IPS-NIHi7 (cell line): ENCODE measurements around the gene PLXNA4.

Experiments used
- DNase-seq: peaks from one replicate; pipeline ENCODE4 v3.0.0; 2012; ENCODE audit warnings: mixed read lengths; ENCODE audit errors: extremely low spot score

Gene PLXNA4

DNA sequence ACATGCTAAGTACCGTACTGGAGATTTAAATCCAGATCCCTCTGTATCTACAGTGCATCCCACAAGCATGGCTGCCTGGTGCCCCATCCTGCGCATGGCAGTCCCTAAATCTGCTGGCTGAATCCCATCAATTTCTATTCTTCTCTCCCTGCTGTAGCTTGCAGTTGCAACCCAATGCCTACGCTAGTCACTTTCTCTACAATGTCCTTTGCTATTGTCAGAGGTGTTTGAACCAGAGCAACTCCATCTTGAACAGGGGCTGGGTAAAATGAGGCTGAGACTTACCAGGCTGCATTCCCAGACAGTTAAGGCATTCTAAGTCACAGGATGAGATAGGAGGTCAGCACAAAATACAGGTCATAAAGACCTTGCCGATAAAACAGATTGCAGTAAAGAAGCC, 461.2 kb downstream of the PLXNA4 start:
- no peak for DNase-seq

DNA sequence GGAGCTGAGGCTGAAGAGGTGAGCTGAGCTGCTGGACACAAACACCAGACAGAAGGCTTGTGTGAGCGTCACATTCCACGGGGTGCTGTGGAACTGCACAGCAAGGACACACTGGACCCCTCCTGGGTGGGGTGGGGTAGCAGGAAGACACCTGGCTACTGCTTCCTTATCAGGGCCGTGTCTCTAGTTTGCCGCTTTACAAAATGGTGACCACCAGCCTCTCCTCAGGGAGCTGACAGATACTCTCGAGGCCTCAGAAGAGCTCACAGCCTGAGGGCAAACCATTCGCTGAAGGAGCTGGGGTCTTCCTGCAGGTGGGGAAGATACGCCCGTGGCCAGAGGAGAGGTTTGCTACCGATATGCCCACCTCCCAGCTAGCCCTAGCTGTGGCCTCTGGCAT, 461.9 kb downstream of the PLXNA4 start:
- no peak for DNase-seq

DNA sequence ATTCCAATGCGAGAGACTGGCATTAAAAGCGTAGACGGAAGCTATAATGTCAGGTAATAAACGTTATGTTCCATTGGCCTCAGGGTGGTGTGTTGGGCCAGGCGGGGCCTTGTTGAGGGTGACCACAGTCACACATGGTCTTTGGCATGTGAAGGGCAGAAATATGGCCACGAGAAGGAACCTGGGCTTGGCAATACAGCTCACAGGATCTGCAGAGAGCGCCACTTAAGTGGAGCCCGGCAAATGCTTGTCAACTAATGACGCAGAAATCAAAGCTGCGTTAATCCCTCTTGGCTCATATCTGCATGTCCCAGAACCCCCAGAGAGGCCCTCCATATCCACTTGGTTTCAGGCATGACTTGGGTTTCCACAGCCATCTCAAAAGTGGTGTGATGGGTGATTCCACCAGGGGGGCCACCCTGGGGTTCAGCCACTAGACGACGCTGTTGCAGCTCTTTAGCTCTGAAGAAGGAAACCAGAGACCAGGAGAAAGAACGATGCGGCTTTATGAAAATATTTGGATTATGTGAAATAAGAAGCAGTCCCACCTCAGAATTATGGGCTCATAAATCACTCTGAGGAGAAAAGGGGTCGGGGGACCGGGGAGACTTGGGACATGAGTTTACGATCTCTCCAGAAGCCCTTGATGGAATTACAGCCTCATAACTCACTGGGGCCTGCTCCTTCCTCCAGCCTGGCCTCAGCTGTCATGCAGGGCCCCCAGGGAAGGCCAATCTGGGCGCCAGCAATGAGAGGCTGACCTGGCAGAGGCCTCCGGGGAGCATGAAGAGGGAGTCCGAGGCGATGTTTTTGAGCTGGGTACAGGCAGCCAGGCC, 462.5 kb downstream of the PLXNA4 start:
- DNase-seq: no peak

DNA sequence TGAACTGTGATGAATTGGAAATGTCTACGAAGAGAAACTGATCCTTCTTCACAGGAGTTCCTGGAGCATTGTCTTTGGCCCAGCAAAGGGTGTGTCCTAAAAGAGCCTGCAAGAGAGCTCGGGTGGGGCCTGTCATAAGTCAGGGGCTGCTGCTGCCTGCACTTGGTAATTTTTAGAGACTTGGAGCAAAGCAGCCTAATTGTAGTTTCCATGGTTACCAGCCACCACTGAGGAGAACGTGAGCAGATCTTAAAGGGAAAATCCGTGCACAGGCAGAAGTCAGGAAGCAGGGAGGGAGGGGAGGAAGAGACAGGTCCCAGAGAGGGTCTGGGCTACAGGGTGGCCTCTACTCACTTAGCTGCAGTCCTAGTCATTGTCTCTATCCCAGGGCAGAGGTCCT, 463.6 kb downstream of the PLXNA4 start:
- DNase-seq: no peak

DNA sequence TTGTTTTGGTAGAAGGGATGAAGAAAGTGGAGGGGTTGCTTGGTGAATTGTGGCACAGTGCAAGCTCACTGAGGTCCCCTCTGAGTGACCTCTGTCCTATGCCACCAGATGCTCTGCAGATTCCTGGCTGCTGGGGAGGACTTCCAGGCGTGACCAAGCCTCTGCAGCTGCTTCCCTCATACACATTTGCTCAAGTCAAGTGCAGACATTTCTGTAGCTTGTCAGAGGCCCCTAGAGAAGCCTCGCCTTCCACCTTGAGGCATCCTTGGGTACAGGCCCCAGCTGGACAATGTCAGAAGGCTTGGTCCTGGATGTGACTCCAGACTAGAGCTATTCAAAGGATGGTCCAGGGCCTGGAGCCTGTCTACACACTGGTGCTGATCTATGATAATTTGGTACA, 464.2 kb downstream of the PLXNA4 start:
- DNase-seq: no peak

DNA sequence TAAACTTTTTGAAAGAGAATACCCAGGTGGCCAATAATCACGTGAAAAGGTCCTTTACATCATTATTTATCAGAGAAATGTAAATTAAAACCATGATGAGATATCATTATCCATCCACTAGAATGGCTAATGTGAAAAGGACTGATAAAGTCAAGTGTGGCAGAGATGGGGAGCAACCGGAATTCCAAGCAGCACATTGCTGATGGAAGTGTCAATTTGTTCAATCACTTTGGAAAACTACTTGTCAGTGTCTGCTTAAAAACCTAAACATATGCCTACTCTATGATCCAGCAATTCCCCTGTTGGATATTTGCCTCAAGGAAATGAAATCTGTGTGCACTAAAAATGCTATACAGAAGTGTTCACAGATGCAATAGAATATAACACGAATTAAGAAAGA, 465.6 kb downstream of the PLXNA4 start:
- no peak for DNase-seq

DNA sequence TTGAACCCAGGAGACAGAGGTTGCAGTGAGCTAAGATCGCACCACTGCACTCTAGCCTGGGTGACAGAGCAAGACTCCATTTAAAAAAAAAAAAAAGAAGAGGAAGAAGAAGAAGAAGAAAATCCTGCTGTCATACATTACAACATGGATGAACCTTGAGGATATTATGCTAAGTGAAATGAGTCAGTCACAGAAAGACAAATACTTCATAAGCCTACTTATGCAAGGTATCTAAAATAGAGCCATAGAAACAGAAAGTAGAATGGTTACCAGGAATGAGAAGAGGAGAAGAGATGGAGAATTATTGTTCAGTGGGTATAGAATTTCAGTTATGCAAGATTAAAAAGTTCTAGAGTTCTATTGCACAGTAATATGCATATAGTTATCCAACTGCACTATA, 466.5 kb downstream of the PLXNA4 start:
- DNase-seq: no peak

DNA sequence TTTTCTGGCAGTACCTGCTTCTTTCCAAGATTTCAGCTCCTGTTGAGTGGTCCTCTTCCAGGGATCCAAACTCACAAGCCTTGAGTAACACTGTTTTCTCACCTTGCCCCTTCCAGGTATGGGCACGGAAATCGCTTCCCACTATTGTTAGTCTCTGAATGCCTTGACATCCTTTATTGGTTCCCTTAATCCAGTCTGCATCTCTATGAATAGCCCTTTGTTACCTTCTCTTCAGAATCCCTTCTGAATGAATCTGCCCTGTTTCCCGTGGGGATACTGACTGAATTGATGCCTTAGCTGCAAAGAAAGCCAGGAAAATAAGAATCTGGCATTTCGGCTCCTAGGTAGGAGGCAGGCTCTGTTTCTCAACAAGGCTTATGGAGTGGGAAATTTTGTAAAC, 467.7 kb downstream of the PLXNA4 start:
- no peak for DNase-seq

DNA sequence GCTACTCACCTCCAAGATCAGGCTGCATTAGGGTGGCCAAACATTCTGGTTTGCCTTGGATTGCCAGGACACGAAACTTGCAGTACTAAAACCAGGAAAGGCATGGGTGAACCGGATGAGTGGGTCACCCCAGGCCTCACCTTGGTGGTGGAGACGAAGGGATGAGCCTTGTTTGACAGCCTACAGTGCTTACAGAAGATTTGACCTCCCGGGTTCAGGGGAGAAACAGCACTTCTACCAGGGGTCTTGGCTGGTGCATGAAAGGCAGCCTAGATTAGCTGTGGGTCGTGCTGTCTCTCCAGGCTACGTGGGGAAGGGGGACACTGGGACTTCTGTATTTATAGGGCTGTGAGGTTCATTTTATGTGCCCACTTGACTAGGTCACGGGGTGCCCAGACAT, 469.8 kb downstream of the PLXNA4 start:
- no peak for DNase-seq

DNA sequence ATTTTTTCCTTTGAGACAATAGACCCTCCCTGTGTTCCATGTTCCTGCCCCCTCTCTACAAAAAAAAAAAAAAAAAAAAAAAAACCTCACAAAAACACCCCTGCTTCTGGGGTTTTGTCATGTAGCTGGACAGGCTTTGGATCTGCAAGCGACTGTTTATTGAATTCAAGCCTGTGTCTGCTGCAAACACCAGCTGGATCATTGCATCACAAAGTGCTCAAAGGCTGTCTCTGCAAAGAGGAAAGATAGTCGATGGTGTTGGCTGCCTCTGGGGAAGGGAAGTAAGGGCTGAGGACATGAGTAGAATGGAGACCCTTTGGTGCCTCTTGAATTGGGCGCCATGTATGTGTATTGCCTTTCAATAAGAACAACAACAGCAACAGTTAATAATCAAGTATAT, 471.2 kb downstream of the PLXNA4 start:
- DNase-seq: no peak

DNA sequence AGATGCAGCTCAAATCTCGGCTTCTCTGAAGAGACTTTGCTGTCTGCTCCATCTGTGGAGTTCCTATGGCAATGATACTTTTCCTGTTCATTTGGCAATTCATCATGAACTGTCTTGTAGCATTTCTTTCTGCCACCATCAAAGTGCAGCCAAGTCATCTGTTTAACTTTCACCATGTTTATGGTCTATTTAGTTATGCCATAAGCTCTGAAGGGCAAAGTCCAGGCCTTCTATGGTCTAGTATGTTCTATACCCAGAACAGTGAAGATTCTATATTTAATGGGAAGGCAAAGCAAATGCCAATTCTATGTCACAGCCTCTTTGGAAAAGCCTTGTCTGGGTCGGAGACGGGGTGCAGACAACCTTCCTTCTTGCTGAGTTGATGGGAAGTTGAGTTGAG, 472.6 kb downstream of the PLXNA4 start:
- no peak for DNase-seq

DNA sequence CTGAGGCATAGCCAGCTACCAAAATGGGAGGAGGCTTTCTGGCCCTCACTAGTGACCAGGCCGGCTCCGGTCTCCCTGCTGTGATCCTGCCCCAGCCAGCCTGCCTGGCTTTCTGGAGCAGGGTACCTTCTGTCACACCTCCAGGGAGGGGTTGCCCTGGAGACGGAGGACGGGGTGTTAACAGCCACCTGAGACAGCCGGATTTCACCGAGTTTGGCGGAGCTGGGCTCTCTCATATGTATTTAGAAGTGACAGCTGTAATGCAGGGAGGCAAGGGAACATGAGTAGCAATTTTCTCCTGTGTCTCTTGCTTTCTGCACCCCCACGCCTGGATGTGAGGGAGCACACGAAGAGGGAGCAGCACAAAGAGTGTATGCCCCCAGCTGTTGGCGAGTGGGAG, 473.3 kb downstream of the PLXNA4 start:
- DNase-seq: no peak

DNA sequence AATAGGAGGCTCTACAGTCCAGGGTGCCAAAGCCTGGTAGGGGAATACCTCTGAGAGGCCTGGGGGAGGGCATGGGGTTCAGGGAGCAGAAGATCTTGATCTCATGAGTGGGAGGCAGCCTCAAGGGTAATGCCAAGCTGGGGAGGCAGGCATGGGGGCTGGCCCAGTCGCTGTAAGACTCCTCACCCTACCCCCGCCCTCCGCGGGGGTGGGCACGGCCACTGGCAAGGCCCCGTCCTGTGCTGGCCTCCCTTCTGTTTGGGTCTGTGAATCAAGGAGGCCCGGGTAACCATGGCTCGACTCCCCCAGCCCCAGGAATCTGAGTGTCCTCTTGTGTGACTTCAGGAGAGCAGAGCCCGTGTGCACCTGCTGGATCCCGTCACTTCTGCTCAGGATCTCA, 473.9 kb downstream of the PLXNA4 start:
- no peak for DNase-seq

DNA sequence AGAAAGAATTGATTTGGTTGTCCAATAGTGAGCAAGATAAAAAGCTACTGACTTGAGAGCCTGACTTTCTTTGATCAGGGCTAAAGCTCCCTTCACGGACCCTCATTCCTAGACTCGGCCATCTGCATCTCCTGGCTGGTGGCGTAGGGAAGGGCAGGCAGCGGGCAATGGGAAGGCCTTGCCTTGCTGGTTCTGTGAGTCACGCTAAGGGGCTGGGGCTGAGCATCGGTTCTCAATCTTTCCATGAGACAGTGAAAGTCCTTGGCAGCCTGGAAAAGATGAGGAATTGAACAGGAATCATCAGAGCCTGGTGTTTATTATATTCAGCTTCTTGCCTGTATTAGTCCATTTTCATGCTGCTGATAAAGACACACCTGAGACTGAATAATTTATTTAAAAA, 475.3 kb downstream of the PLXNA4 start:
- DNase-seq: no peak

DNA sequence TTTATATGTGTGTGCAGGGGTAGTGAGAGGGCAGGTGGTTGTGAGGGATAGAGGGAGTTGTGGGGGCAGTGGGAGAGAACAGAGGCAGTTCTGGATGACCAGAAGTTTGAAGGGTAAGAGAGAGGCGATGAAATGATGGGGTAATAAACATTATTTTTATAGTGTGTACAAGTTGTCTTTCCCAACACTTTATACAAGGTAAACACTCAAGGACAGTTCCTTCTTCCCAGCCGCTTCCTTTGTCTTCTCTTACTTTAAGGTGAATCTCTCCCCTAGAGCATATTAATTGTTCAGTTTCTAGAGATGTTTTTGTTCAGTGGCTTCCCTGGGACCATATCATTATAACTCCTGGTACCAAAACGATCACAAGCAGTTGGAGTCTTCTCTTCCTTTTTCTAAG, 475.8 kb downstream of the PLXNA4 start:
- no peak for DNase-seq

DNA sequence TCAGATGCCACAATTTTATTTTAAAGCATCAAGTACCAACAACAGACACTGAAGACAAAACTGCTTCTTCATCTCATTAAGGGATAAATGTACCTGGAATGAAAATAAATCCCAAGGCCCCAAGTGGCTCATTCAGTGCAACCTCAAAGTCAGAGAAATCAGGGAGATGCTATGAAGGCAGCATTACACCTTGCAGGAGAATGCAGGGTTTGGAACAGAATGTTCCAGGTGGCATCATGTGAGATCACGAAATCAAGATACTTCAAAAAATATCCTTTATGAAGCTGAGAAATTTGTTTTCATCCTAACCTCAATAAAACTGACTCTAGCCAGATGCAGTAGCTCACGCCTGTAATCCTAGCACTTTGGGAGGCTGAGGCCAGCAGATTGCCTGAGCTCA, 477.1 kb downstream of the PLXNA4 start:
- DNase-seq: no peak

DNA sequence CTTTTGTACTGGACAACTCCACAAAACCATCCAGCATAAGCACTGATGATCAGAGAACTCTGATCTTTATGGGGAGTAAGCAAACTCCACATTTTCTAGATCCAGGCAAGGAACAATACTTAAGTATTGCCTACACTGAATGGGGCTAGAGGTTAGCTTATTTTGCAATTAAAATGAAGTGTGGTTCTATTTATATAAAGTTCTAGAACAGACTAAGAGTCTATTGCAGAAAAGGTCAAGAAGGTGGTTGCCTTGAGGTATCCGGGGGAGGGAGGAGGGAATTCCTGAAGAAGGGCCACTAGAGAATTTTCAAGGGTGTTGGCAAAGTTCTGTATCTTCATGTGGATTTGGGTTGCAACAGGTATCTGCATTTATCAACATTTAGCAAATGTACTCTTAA, 477.9 kb downstream of the PLXNA4 start:
- no peak for DNase-seq

DNA sequence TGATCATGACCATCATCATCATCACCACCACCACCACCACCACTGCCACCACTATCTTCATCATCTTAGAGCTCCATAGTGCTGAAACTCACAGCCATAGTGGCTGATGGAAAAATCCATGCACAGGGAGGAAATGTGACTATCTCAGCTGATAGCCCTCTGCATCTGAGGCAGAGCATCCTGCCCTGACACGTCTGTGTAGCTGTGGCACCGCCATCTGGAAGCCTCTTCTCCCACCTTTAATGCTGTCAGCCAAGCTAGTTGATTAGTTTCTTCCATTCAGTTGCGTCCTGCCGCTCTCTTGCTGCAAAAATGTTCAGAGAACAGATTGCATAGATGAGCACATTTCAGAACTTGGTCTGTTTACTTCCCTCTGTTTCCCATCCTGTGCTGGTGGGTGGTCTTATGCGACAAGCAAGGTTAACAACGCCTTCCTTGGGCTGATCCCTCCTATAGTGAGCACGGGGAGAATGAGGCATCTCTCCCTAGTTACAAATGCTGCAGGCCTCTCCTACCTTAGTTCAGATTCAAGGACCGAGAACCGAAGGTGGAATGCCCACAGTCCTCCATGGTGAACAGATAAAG, 478.6 kb downstream of the PLXNA4 start:
- no peak for DNase-seq

DNA sequence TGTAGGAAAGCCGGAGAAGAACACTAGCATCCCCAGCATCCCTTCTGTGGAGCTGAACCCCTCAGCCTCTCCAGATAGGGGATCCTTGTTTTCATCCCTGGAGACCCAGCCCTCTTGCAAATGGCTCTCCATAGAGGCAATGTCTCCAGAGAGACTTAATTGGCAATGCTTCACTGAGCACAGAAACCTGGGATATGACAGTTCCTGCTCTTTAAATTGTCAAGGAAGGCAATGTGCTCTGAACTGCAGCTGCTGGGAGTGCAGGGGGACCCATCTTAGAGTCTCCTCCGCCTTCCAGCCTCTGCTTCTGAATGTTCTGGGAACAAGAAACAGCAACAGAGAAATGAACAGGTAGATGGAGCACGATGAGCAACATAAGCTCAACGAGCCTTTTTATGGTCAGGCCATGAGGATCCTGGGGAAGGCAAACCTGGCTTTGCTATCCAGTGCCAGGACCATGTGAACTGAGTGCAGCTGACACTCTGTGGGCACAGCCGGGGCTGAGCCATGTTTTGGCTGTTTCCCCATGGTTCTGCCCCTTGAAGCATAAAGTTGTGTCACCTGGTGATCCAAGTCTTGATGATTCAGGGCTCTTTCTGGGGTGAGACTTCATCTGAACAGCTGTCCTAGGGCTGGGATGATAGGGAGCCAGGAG, 481.0 kb downstream of the PLXNA4 start:
- DNase-seq: no peak

DNA sequence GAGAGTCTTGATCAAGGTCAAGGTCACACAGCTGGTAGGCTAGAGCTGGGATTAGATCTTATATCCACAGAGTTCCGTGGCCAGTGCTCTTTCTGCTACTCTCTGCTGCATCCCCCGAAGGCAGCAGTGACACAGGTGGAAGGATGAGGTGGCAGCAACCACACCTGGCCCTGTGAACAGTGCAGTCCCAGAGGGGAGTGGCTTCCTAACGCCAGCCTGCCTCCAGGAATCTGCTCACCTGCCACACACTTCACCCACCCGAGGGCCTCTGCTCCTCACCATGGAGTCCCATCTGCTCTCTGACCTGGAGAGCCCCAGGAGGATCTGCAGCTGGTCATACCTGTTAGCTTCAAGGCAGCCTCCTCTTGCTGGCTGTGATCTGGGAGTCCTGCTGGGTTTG, 484.2 kb downstream of the PLXNA4 start:
- DNase-seq: no peak

DNA sequence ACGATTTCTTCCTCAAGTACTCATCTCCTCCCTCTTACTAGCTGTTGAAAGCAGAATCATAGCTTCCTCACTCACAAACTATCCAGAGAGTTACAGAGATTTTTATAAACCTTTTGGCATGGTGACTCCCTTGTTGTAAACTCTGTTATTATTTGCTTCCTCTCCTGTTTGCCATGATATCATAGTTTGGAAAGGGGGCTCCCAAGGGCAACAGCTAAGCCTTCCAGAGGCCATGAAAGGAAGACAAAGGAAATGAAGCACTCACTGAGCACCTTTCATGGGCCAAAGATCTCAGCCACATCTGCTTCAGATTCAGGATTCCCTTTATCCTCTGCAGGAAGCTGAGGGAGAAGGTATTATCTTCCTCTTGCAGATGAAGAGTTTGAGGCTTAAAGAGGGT, 484.6 kb downstream of the PLXNA4 start:
- DNase-seq: no peak

DNA sequence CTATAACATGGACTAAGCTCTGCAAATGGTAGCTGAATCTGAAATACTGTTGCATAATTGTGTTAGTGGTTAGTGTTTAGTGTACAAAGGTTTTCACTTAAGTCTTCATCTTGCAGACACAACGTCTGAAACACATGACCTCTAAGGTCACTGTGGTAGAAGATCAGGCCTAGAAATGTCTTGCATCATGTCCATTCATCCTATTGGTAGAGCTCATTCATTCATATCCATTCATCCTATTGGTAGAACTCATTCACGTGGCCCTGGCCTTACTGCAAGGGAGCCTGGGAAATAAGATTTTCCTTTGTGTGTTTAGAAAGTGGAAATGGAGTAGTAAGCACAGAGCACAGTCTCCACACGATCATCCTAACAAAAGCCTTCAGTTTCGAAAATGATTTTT, 485.8 kb downstream of the PLXNA4 start:
- no peak for DNase-seq

DNA sequence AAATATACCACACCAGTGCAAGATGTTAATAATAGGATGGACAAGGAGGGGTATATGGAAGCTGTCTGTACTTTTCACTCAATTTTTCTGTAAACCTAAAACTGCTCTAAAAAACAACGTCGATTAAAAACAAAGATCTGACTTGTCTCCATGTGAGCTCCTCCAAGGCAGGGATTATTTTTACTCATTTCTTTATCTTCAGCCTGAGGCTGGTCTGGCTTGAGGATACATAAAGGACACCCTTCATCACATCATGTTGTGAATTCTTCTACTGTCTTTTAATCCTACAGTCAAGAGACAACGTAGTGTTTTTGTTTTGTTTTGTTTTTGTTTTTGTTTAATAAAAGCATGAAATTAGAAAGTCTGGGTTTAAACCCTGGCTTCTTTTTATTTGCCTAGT, 486.9 kb downstream of the PLXNA4 start:
- no peak for DNase-seq
